GM06990 (cell line): ENCODE measurements around the gene CREG2.

Experiments used
- DNase-seq: peaks from one replicate; pipeline ENCODE4 v3.0.0-alpha.2; 2011; ENCODE audit not compliant: insufficient read length; ENCODE audit errors: extremely low read depth
- H3K27me3 ChIP-seq: replicated peaks from 2 replicates; pipeline ENCODE4 v1.6.0; 2011; ENCODE audit warnings: low read length; ENCODE audit not compliant: control insufficient read depth, insufficient read depth
- H3K36me3 ChIP-seq: 2 replicates; pipeline ENCODE4 v1.5.1; 2011; ENCODE audit warnings: low read length; ENCODE audit not compliant: control insufficient read depth, insufficient read depth
- H3K4me3 ChIP-seq: replicated peaks from 2 replicates; pipeline ENCODE4 v1.5.1; 2011; ENCODE audit warnings: low read depth, mild to moderate bottlenecking, control low read depth, low read length
- TF ChIP-seq, protein P1 (sequence below): IDR thresholded peaks from 2 replicates; pipeline ENCODE4 v1.5.1; 2011; ENCODE audit warnings: low read length, control low read depth, mild to moderate bottlenecking, inconsistent platforms; ENCODE audit not compliant: insufficient read depth, poor library complexity, severe bottlenecking

CREG2 gene

DNA sequence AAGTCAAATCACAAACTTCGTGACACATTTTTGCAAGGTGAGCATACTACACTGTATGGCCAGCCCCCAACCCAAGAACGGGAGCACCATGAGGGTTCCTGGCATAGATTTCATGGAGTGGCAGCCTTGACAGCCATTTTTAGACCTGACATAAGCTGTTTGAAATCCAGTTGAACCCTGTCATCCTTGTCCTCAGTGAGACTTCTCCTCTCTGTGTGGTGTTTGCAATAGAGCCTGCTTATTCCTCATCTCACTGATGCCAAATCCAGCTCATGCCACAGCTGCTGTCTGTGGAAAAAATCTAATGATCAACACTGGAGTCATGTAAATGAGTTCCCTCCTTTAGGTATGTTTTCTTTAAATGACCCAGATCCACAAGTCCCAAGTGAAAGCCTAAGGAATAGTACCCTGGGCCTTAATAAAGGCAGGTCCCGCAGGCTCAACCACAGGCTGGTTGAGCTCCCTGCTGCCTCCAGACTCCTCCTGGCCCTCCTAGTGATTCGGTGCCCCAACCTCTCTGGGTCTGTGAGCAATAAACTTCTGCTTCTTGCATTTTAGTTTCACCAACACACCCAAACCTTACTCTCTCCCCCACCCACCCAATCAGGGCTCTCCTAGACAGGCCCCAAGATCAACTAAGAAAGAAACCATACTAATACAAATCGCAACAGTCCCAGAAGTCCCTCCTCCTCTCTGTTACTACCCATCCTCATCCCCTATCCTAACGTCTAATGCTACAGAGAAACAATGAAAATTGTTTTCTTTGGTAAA lies 8.4 kb upstream of the CREG2 start:
- DNase-seq = no peak
- no peaks in the 10 kb centered on the region; the same call in none of the 2 replicates for H3K27me3 ChIP-seq
- no peaks in the 10 kb centered on the region for H3K36me3 ChIP-seq
- no peak overlapping the region for H3K4me3 ChIP-seq
- TF ChIP-seq, protein P1, sequence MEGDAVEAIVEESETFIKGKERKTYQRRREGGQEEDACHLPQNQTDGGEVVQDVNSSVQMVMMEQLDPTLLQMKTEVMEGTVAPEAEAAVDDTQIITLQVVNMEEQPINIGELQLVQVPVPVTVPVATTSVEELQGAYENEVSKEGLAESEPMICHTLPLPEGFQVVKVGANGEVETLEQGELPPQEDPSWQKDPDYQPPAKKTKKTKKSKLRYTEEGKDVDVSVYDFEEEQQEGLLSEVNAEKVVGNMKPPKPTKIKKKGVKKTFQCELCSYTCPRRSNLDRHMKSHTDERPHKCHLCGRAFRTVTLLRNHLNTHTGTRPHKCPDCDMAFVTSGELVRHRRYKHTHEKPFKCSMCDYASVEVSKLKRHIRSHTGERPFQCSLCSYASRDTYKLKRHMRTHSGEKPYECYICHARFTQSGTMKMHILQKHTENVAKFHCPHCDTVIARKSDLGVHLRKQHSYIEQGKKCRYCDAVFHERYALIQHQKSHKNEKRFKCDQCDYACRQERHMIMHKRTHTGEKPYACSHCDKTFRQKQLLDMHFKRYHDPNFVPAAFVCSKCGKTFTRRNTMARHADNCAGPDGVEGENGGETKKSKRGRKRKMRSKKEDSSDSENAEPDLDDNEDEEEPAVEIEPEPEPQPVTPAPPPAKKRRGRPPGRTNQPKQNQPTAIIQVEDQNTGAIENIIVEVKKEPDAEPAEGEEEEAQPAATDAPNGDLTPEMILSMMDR = no peak

DNA sequence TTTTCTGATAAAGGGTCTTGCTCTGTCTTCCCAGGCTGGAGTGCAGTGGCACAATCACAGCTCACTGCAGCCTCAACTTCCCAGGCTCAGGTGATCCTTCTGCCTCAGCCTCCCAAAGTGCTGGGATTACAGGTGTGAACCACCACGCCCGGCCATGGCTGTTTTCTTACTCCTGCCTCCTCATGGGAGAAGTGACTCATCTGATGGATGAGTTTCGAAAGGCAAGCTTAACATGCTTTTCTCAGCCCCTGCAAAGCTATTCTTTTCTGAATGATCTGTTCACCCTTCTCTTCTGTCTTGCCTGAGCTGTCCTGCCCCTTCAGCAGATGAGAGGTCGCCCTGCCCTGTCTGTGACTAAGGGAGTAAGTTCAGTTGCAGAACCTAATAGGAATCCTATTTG lies 929 bp upstream of the CREG2 start:
- no peak overlapping the region for H3K4me3 ChIP-seq
- TF ChIP-seq, protein P1 = no peak
- H3K36me3 ChIP-seq = no peaks in the 10 kb centered on the region
- DNase-seq = no peak
- H3K27me3 ChIP-seq = peaks cover 4% of the 10 kb centered on the region; the same call in 1 of the 2 replicates

DNA sequence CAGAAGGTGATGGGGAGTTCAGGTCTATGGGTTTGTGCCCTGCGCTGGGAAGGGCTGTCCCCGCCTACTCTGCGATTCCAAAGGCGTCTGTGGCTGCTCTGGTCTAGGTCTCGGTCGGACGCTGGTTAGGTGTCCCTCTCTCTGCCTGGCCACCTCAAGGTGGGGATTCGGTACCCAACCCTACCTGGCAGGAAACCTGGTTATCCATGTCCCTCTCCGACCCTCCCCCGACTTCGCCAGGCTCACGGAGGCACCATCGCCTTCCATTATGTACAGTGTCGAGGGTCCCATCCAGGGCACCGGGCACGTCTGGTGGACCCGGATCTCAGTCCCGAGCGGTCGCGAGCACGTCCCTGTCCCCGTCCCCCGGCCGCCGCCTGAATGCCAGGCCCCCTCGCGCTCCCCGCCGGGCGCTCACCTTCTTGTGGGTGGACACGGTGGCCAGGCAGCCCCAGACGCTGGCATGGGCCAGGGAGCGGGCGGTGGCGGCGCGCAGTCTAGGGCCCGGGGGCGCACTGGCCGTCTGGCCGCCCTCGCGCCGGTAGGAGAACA lies 628 bp downstream of the CREG2 start:
- peaks cover 4% of the 10 kb centered on the region; the same call in 1 of the 2 replicates for H3K27me3 ChIP-seq
- no peak for DNase-seq
- TF ChIP-seq, protein P1 = no peak
- H3K4me3 ChIP-seq = no peak overlapping the region
- H3K36me3 ChIP-seq = no peaks in the 10 kb centered on the region

DNA sequence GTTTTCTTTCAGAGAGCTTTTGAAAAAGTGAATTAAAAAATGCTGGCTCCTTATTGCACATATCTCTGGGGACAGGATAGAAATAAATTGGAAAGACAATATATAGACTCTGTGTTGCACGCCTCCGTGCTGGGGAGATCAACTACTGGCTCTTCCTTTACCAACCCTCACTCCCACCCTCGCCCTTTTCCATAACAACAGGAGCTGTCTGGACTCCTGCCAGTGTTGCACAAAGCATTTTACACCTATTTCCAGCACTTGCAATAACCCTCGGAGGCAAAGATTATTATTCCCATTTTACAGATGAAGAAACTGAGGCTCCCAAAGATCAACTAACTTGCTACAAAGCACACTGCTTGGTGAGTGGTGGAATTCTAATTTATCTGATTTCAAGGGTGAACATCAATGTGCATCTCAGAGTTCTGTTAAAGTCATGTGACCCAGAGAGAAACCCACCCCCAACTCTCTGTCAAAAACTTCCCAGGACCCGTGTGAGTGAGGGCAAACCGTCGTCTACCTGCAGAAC lies 4.2 kb downstream of the CREG2 start:
- peaks cover 4% of the 10 kb centered on the region; the same call in 1 of the 2 replicates for H3K27me3 ChIP-seq
- no peaks in the 10 kb centered on the region for H3K36me3 ChIP-seq
- H3K4me3 ChIP-seq = no peak overlapping the region
- no peak for DNase-seq
- TF ChIP-seq, protein P1 = no peak

DNA sequence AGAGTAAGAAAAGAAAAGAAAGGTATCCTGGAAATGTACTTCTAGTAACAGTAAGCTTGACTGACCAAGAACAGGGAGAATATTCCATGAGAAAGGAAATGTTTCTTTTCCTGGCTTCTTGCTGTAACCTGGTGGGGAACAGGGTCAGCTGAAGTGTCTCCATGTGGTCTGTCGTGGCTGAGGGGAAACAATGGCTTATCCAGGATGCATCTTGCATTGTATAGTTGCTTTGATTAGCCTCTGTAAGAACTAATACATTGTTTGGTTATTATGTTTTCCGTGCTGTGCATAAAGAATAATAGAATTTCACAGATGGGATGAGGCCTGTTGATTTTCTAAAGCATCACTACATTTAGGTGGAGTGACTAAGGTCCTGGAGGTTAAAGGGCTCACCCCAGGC lies 4.9 kb downstream of the CREG2 start:
- Histone ChIP-seq H3K4me3 (no peak overlapping the region), H3K36me3 (no peaks in the 10 kb centered on the region), H3K27me3 (peaks cover 2% of the 10 kb centered on the region; the same call in 1 of the 2 replicates)
- DNase-seq = no peak
- TF ChIP-seq, protein P1 = no peak
